NCI-H2171 (cell line): ENCODE data around the gene PRM1.

Source experiments
- DNase-seq: peaks from one replicate; lab custom pipeline; 2025; lab: John Stamatoyannopoulos, UW

Gene PRM1

DNA sequence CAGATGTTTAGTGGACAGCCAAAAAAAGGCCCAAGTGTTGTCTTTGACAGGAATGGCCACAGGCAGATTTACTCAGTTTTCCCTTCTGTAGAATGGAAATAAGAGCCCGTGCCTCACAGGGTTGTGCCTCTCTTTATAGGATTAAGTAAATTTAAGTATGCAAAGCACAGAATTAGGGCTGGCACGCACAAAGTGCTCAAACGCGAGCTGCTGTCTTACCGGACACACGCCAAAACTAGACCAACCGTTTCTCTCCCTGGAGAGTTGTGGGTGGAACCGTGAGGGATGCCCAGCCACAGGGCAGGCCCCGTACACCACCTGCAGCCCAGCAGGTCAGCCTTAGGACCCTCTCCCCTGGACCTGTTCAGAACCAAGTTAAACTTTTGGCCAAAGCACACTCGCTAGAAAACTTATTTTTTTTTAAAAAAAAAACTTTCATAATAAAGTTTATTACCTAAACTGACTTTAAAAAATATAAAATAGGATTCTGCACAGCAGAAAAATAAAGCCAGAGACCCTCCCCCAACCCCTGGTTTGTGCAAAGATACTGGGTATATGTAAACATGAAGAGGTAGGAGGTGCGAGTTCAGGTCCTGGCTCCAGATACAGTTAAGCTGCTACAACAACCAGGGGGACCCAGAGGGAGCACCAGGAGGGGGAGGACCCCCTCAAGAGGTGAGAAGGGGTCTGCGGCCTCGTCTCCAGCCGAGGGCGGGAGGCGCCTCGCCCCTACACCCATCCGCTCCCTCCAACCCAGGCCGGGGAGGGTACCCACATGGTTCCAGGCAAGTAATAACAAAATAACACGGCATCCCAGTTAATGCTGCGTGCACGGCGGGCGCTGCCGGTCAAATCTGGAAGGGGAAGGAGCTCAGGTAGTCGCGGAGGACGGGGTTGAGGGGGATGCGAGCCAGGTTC, 26.9 kb downstream of the PRM1 start:
- no peak for DNase-seq

- no peak for DNase-seq
Observed at GRCh38 chr16:11253009-11253994, 27.8 kb downstream of the PRM1 start.

- no peak for DNase-seq
Observed at GRCh38 chr16:11252482-11252931, 28.6 kb downstream of the PRM1 start.

GRCh38 chr16:11251525-11252481, 29.3 kb downstream of the PRM1 start:
- DNase-seq: no peak

GRCh38 chr16:11250786-11251524, 30.2 kb downstream of the PRM1 start:
- no peak for DNase-seq

DNA sequence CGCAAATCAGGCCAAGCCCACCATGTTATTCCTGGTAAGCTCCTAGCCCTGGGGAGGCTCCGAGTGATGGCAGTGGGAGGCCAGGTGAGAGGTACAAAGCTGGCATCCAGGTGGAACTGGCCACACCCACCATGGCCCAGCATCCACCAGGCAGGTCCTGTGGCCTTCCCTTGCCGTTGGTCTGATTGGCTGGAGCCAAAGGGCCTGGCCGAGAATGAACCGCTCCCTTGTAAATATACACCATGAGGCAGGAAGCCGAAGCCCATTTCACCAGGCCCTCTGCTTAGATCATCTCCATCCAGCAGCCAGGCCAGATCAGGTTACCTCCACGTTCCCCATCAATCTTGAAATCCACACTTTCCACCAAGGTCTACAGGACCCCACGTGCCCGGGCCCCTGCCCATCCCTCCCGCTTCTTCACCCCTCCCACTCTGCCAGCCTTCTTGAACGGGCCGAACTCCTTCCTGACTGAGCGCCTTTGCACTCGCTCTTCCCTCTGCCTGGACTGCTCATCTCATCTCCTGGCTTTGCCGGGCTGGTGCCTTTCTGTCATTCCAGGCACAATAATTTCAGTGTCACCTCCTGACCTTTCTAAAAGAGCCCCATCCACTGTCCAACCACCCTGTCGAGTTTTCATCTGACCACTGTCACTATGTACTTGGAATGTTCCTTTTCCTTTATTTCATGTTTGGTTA, 30.9 kb downstream of the PRM1 start:
- peak; percentile 52 for DNase-seq

GRCh38 chr16:11249233-11250061, 31.7 kb downstream of the PRM1 start:
- no peak for DNase-seq

DNA sequence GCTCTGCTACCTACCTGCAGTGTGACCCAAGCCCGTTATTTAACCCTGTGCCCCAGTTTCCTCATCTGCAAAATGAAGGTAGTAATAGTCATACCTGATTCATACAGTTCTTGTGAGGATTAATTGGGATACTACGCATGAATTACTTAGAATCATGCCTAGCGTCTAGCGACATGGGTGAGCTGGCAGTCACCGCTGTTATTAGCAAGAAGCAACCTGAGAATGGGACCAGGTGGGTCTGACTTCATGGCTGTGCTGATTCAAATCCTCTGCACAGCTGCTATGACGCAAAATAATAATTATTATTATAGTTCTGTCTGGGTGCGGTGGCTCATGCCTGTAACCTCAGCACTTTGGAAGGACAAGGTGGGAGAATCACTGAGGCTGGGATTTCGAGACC, 33.0 kb downstream of the PRM1 start:
- DNase-seq: peak; percentile 81

DNA sequence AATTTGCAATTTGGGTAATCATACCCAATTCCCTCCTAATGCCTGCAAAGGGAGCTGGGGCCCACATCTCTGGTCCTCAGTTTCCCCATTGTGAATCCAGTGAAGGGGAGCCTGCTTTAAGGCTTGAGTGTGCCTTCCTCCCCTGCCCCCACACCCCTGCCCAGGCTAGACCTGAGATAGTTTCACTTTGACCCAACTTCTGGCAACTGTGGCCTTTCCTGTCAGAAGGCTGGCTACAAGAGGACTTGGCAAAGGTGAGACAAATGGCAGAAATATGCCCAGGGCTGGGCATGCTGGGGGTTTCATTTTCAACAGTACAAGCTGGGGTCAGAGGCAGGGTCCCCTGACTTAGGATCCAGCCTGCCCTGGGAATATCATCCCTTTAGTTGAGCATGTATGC, 35.1 kb downstream of the PRM1 start:
- no peak for DNase-seq

GRCh38 chr16:11245222-11245737, 35.9 kb downstream of the PRM1 start:
- DNase-seq: peak; percentile 80

DNA sequence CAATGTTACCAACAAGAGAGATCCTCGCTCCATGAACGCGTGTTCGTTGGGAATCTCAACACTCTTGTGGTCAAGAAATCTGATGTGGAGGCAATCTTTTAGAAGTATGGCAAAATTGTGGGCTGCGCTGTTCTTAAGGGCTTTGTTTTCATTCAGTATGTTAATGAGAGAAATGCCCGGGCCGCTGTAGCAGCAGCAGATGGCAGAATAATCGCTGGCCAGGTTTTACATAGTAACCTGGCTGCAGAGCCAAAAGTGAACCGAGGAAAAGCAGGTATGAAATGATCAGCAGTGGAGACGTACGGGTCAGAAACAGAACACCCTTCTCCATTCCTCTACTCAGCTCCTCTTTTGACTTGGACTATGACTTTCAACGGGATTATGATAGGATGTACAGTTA, 38.5 kb downstream of the PRM1 start:
- DNase-seq: peak; percentile 62

DNA sequence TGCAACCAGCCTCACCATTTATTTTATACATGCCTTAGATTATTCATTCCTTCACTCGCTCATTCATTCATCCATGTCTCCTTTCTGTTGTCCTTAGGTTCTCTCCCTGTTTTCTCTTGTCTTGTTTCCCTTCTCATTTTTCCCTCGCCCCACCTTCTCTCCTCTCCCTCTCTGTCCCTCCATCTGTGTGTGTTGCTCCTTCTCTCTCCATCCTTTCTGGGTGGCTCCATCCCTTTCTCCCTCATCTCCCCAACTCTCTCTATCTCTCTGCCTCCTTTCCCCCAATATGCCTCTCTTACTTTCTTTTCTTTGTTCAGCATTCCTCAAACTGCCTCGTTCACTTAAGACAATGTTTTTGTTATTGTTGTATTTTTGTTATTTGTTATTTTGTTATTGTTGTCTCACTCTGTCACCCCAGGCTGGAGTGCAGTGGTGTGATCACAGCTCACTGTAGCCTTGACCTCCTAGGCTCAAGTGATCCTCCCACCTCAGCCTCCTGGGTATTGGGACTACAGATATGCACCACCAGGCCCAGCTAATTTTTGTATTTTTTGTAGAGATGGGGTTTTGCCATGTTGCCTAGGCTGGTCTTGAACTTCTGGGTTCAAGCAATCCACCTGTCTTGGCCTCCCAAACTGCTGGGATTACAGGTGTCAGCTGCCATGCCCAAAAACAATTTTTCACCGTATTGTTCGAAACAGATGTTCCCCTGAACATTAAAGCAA, 39.5 kb downstream of the PRM1 start:
- no peak for DNase-seq

DNA sequence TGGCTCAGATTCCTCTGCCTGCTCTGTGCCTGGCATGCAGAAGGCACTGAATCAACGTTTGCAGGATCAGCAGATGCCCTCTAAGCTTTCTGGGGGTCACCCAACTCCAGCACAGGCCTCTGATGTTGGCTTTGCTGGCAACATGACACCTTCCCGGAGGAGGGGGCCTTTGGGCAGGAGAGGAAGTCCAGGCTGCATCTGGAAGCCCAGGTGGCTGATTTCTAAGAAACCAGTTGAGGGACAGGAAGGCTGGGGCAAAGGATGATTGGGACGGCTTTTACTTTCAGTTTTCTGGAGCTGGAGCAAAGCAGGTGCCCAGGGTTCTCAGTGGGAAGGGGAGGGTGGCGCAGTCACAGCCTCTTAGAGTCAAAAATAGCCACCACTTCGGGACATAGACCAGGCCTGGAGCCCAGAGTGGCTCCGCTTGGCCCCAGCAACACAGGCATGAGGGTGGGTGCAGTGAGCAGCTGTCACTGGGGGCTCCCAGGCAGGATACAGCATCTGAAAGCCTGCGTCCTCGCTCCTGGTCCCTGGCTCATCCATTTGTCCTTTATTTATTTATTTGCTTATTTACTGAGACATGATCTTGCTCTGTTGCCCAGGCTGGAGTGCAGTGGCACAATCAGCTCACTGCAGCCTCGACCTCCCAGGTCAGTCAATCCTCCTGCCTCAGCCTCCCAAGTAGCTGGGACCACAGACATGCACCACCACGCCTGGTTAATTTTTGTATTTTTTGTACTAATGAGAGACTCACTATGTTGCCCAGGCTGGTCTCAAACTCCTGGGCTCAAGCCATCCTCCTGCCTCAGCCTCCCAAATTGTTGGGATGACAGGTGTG, 40.3 kb downstream of the PRM1 start:
- no peak for DNase-seq

DNA sequence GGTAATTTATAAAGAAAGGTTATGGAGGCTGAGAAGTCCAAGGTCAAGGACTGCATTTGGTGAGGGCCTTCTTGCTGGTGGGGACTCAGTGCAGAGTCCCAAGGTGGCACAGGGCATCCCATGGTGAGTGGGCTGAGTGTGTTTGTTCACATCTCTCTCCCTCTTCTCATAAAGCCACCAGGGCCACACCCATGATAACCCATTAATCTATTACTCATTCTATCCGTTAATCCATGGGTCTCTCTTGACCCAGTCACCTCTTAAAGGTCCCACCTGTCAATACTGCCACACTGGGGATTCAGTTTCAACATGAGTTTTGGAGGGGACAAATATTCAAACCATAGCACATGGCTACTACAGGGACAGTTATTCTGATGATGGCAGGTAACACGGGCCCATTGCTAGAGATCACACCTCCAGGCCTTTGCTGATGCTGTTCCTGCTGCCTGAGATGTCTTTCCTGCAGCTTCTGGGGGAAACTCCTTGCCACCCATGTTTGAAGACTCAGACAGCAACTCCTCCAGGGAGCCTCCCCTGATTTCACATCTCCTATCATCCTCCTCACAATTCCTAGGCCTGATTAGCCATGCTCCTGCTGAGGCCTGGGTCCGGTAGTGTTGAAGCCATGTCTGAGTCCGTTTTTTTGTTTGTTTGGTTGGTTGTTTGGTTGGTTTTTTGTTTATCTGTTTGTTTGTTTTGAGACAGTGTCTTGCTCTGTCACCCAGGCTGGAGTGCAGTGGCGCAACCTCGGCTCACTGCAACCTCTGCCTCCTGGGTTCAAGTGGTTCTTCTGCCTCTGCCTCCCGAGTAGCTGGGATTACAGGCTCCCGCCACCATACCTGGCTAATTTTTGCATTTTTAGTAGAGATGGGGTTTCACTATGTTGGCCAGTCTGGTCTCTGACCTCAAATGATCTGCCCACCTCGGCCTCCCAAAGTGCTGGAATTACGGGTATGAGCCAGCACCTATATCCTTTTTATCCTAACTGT, 41.2 kb downstream of the PRM1 start:
- no peak for DNase-seq

DNA sequence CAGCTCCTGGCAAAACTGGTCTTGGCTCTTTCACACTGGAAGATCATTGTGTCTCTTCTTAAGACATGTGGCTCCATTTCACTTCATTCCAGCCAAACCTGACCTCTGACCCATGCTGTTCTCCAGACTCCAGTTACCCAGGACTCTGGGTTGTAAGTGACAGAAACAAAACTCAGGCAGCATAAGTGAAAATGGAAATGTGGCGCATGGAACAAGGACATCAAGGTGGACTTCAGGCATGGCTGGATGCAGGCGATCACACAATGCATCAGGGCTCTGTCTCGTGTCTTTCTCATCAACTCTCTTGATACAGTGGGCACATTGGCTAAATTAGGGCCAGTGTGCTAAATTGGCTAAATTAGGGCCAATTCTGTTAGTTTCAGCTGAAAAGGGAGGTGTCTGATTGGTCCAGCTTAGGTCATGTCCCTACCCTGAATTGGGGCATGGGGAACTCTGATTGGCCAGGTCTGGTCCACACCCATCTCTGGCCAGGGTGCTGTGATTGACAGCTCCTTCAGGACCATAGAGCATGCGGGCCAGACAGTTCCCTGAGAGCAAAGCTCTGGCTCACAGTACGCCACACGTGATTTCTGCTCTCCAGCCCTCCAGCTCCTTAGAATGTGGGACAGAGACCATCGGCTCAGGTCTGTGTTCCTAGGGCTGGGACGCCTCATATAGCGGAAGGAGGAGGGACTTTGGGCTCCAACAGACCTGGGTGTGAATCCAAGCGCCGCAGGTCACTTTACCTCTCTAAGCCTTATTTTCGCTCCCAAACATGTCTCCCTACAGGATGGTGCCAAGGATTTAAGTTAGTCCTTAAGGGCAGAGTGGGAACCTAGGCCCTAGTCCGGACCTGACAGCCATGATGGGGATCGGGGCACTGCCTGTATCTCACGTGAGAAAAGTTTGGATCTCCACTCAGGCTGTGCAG, 42.6 kb downstream of the PRM1 start:
- no peak for DNase-seq
